ENCODE measurements around the gene IQSEC3. TPM values are rescaled to one million over a fixed set of nuclear protein-coding genes. Genes with fewer than 3 reads are reported as not detected.

The IQSEC3 gene
- total RNA-seq, 2 experiments from 2014 or later: not detected

GRCh38 chr12:223841-224240 lies 157.3 kb downstream of the IQSEC3 start:
- TF ChIP-seq CTCF (conservative IDR thresholded peaks at IDR 0.05; ENCODE audit: low read length) (no peak), EZH2phosphoT487 (IDR thresholded peaks at IDR 0.05; ENCODE audit: borderline replicate concordance, low read depth, low read length) (no peak)
- intact Hi-C loops (cut with micrococcal nuclease; ENCODE audit: unreplicated experiment): no loop called here
- no peak overlapping the region for H3K4me3 ChIP-seq (ENCODE audit: low read depth, low read length, poor library complexity, severe bottlenecking)
- no peaks in the 10 kb centered on the region for H3K4me1 ChIP-seq (ENCODE audit: insufficient read depth, low read length, poor library complexity, severe bottlenecking)
- no peak for DNase-seq (ENCODE audit: low spot score)
- H2AFZ ChIP-seq (ENCODE audit: low read length): no peak overlapping the region
- no peaks in the 10 kb centered on the region for H4K20me1 ChIP-seq (ENCODE audit: insufficient read depth, low read length)
- ChIA-PET POLR2A (interaction anchor here (1.7 kb wide), 1 partner anchor 23 kb away, joined by 3 read pairs; no protein-coding TSS in a partner anchor), CTCF (ENCODE audit: unreplicated experiment) (no interaction called here)
- no peaks in the 10 kb centered on the region for H3K36me3 ChIP-seq (ENCODE audit: insufficient read depth, low read length)
- H3K9me2 ChIP-seq (ENCODE audit: insufficient read depth, low read length): no peaks in the 10 kb centered on the region
- no TSS peak for BruUV-seq (replicated peaks)
- no peak overlapping the region for H3K27ac ChIP-seq (ENCODE audit: low read depth, low read length, poor library complexity, severe bottlenecking)
- H3K79me2 ChIP-seq (ENCODE audit: insufficient read depth, low read depth, low read length): no peaks in the 10 kb centered on the region
- no peak overlapping the region for H3K4me2 ChIP-seq (ENCODE audit: low read length)
- no peaks in the 10 kb centered on the region for H3K9me3 ChIP-seq (ENCODE audit: low read length)

GRCh38 chr12:224330-224729 lies 157.8 kb downstream of the IQSEC3 start:
- no peak for TF ChIP-seq CTCF (conservative IDR thresholded peaks at IDR 0.05; ENCODE audit: low read length)
- no peak for TF ChIP-seq EZH2phosphoT487 (IDR thresholded peaks at IDR 0.05; ENCODE audit: borderline replicate concordance, low read depth, low read length)
- H4K20me1 ChIP-seq (ENCODE audit: insufficient read depth, low read length): no peaks in the 10 kb centered on the region
- H3K4me2 ChIP-seq (ENCODE audit: low read length): no peak overlapping the region
- no peak overlapping the region for H2AFZ ChIP-seq (ENCODE audit: low read length)
- no peaks in the 10 kb centered on the region for H3K9me2 ChIP-seq (ENCODE audit: insufficient read depth, low read length)
- H3K79me2 ChIP-seq (ENCODE audit: insufficient read depth, low read depth, low read length): no peaks in the 10 kb centered on the region
- no peak for DNase-seq (ENCODE audit: low spot score)
- intact Hi-C loops (cut with micrococcal nuclease; ENCODE audit: unreplicated experiment): no loop called here
- H3K27ac ChIP-seq (ENCODE audit: low read depth, low read length, poor library complexity, severe bottlenecking): no peak overlapping the region
- H3K4me1 ChIP-seq (ENCODE audit: insufficient read depth, low read length, poor library complexity, severe bottlenecking): no peaks in the 10 kb centered on the region
- no peaks in the 10 kb centered on the region for H3K36me3 ChIP-seq (ENCODE audit: insufficient read depth, low read length)
- no peaks in the 10 kb centered on the region for H3K9me3 ChIP-seq (ENCODE audit: low read length)
- ChIA-PET POLR2A (interaction anchor here (1.7 kb wide), 1 partner anchor 23 kb away, joined by 3 read pairs; no protein-coding TSS in a partner anchor), CTCF (ENCODE audit: unreplicated experiment) (no interaction called here)
- no TSS peak for BruUV-seq (replicated peaks)
- no peak overlapping the region for H3K4me3 ChIP-seq (ENCODE audit: low read depth, low read length, poor library complexity, severe bottlenecking)

GRCh38 chr12:225012-225411 lies 158.4 kb downstream of the IQSEC3 start:
- no peaks in the 10 kb centered on the region for H3K9me3 ChIP-seq (ENCODE audit: low read length)
- POLR2A ChIA-PET: no interaction called here
- H3K4me2 ChIP-seq (ENCODE audit: low read length): no peak overlapping the region

More at GRCh38 chr12:225012-225411, 158.4 kb downstream of the IQSEC3 start:
- Histone ChIP-seq H3K27ac (ENCODE audit: low read depth, low read length, poor library complexity, severe bottlenecking) (no peak overlapping the region), H3K4me3 (ENCODE audit: low read depth, low read length, poor library complexity, severe bottlenecking) (no peak overlapping the region), H3K4me1 (ENCODE audit: insufficient read depth, low read length, poor library complexity, severe bottlenecking) (no peaks in the 10 kb centered on the region), H4K20me1 (ENCODE audit: insufficient read depth, low read length) (no peaks in the 10 kb centered on the region), H3K9me2 (ENCODE audit: insufficient read depth, low read length) (no peaks in the 10 kb centered on the region), H3K79me2 (ENCODE audit: insufficient read depth, low read depth, low read length) (no peaks in the 10 kb centered on the region), H3K36me3 (ENCODE audit: insufficient read depth, low read length) (no peaks in the 10 kb centered on the region), H2AFZ (ENCODE audit: low read length) (no peak overlapping the region)
- DNase-seq (ENCODE audit: low spot score): no peak
- CTCF ChIA-PET (ENCODE audit: unreplicated experiment): no interaction called here
- BruUV-seq (replicated peaks): no TSS peak
- no peak for TF ChIP-seq EZH2phosphoT487 (IDR thresholded peaks at IDR 0.05; ENCODE audit: borderline replicate concordance, low read depth, low read length)
- no peak for TF ChIP-seq CTCF (conservative IDR thresholded peaks at IDR 0.05; ENCODE audit: low read length)
- intact Hi-C loops (cut with micrococcal nuclease; ENCODE audit: unreplicated experiment): no loop called here

Measured in OCI-LY7 (cell line).